GM18517 (cell line): Measurements from ENCODE around the gene MDC1.
"Not testable (repeated sequence)": the region's sequence is repeated elsewhere in the genome, so short reads cannot be mapped to it uniquely, and the experiment has no call there.

ENCODE experiments used
- ATAC-seq: cut with Tn5 transposase; IDR thresholded peaks from one replicate; pipeline ENCODE4 v1.9.1; 2021; ENCODE audit warnings: mild to moderate bottlenecking, moderate library complexity; ENCODE audit not compliant: unreplicated experiment

MDC1 gene

DNA sequence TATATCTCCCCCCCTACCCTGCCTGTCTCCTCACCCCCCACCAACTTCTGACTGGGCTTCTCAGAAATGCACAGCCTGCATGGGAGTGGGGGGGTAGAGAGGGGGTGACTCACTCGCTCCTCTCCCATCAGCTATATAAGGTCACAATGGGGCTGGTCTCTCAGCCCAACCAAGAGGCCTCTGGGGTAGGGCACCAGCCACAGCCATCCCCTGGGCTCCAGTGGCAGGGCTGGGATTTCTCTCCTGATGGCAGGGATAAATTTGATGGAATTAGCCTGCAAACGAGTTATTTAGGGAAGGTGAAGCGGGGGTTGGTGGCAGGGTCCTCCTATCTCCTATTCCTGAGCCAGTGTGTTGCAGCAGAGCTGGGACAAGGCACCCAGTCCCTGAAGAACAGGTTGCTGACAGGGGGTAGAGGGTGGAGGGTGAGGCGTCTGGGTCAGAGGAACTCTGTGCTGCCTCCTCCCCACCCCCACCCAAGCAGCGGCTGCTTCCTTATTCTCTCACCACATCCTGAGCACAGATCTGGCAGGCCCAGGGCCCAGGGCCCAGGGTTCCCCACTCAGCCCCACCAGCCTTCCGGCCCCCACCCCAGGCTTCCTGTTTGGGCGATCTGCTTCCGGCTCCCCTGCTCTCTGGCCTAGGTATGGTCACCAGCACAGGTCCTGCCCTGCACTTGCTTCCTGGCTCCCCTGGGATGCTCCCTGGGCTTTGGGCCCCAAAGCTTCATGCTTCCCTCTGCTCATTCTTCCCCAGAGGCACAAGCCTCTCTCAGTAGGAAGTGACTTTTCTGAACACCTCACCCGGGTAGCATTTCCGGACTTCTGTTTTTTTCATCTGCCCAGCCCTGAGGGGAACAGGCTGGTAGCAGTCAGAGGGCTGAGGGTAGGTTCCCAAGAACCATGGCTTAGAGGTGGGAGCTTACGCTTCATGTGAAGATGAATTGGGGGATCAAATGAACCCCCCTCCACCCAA, 34.7 kb downstream of the MDC1 start:
- ATAC-seq = peak; percentile 36

DNA sequence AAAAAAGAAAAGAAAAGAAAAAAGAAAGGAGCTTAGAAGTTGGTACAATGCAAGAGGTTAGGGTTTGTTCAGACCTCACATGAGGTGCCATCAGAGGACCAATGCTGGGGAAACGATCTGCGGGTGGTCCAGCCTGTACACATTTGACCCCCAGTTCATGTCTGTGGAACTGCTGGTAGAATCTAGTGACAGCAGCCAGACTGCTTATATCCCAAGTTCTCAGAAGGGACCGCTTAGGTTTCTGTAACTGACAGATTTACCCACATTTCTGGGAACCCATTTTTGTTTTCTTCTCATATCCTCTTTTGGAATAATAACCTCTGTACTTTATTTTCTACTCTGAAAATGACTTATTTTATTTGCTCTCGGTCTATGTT, 35.3 kb downstream of the MDC1 start:
- ATAC-seq = no peak

DNA sequence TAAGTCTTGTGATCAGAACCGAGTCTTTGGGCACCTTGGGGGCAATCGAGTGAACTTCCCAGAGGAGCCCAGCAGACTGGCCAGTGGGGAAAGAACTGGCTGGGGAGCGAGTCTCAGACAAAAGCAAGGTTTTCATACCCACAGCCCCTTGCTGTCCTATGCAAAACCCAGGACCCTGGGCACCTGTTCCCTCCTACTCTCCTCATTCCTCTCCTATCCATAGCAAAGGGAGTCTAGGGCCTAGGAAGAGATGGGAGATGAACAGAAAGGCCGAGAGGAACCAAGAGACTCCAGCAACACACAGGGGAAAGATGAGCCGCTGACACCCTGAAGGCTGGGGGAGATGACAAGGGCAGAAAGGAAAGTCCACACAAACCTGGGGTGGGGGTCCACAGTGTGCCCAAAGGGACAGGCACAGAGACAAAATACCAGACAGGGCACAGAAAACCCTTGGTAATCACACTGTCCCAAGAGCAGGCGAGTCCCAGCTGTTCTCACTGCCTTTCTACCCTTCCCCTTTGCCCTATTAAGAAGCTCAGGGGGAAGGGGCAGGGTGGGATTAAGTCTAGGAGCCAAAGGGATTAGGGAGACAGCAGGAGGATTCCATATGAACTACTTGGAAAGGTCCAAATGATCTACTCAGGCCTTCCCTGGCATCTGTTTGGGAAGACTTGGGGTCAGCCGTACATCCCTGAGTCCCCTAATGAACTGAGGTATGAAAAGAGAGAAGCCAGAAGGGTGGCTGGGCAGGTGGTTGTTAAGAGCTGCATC, 37.1 kb downstream of the MDC1 start:
- ATAC-seq = no peak

DNA sequence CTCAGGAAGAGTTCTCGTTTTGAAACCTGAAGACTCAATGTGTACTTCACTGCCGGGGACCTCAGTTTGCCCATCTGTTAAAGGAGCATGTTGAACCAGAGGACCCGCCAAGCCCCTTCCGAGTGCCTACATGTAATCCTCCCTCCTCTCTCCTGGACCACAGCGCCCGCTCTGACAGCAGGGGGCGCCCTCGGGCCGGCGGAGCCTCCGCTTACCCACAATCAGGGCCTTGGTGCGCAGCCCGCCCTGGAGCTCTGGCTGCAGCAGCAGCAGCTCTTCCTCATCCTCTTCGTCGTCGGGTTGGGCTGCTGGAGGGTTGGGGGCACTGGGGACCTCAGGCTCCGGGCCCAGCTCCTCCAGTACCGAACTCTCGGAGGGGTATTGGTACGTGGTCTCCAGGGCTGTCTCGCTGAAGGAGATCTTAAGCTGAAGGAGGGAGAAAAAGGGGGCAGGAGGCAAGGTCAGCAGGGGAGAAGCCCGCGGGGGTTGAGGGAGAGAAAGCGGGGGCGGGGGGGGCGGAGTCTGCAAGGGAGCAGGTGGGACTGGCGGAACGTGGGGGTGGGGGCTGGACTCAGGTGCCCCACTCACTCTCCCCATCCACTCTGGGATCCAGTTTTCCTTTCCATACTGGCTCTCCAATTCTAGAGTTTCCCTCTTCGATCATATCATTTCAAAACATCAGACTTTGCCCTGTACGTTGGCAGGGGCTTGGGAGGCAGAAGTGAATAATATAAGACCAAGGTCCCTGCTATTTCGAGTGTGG, 37.9 kb downstream of the MDC1 start:
- ATAC-seq = peak; percentile 39

DNA sequence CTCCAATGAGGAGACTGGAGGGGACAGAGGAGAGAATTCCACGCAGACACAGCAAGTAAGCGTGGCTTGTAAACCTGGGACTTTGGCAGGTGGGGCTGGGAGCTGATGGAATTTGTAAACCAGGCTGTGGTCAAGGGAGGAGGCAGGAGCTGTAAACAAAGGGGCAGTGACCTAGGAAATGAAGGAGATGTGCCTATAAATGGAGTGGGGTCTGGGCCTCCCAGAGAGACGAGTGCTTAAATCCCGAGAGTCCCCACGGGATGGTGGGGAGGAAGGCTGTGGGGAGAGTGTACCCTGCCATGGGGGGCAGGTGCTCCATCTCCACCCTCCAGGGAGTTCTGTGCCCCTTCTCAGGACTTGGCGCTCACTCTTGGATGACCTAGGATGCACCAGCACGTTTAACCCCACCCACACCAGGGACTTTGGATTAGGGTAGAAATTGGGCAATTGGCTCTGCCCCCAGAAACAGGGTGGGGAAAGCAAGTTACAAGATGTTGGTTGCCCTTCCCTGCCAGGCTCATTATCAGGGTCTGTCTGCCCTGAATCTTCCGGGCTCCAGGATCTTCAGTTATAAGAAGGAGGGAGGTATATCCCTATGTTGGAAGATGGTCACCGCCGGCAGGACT, 40.3 kb downstream of the MDC1 start:
- ATAC-seq = no peak

DNA sequence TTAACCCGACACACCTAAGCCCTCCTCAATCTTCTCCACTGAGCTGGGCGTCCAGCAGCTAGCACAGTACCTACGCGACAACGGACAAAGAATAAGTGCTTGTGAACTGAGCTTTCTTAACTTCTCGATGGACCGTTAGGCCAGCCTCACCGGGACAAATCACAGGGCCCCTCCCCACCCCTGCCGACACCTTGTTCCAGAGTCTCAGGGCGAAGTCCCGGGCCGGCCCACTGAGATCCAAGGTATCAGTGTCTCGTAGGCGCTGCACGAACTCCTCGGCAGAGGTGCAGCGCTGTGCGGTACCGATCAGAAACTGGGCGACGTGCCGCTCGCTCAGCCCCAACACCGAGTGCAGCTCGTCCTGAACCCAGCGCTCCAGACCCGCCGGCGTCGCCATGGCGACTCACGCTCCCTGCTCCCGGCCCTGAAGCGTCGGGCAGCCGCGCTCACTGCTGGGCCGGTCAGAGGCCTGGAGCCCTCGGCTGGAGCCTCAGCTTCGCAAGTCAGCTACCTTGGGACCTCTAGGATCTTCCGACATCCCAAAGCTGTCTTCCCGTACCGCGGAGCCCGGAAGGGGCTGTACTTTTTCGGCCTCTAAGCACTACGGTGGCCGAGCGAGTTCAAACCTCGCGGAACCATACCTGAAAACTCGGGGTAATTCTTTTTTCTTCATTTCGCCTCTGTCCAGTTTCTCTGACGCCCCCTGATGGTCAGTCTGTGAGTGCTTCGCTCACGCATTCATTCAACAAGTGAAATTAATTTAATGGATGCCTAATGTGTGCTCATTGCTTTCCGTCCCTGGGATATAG, 44.4 kb downstream of the MDC1 start, which contains the start of gene DHX16:
Gene DHX16 (minus strand): TSS at position 562 of the 809 bp plus-strand sequence. CDS start 165 bp downstream, at position 397.
- ATAC-seq = peak; percentile 80

DNA sequence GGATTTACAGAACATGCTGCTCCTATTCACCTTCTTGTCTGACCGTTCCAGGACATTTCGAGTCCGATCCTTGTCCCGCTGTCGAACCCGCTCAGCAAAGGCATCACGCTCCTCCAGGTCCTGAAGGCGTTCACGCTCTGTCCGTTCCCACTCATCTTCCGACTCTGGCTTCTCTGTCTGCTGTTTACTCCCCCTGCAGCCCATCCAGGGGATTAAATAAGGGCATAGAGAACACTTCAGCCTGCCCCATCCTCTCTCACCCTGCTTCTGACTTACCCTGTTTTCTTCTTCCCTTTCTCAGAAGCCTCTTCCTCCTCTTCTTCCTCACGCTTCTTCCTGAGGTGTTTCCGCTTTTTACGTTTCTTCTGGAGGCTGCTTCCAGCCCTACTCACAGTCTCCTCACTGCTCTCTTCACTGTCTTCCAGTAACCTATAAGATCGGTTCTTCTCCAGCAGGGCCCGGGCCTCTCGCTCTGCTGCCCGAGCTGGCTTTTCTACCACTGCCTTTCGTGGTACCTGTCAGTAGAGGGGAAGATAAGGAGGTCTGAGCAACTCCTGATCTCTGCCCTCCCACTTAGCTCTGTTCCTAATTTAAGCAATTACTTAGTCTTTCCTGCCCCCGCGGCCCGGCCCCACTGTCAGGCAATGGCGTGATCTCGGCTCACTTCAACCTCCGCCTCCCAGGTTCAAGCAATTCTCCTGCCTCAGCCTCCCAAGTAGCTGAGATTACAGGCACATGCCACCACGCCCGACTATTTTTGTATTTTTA, 46.1 kb downstream of the MDC1 start:
- ATAC-seq = no peak

DNA sequence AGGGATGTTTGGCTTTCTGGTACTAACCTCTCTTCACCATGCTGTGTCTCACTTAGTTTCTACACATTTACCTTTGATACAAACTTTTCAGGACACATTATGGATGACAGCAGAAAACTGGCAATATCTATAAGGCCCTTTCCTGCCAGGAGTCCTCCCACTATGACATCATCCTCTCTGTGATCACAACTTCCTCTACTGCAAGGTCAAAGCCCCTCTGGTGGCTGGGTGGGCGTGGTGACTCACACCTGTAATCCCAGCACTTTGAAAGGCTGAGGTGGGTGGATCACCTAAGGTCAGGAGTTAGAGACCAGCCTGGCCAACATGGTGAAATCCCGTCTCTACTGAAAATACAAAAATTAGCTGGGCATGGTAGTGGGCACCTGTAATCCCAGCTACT, 50.8 kb downstream of the MDC1 start:
- not testable (repeated sequence) for ATAC-seq

DNA sequence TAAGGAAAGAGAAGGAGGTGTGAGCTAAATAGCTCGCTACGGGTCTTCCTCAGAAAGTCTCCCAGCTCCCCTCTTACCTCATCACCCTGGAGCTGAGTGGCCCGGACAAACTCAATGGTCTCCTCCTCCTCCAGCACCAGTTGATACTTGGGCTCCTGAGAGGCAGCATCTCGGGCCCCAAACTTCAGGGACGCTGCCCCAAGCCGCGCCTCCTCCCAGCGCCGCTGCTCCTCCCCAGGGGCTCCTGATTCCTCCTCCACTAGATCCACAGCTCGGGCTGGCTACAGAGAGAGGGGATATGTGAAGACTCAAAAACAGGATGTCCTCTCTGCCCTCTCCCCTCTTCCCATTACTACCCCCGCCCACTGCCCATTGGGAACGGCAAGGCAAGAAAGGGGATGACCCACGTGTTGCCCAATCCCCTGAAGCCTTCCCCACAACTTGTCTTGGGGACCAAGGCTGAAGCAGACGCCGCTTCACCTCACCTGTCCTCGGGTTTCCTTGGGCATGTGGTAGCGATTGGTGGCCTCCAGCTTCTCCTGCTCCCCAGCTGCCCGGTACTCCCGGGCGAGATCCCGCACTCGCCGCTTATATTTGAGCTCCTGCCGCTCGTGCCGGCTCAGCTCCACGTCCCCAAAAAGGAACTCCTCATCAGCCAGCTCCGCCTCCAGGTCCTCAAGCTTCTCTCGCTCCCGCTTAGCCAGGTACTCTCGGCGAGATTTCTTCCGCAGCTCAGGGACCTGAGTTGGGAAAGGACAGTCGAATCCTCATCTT, 51.9 kb downstream of the MDC1 start:
- no peak for ATAC-seq

DNA sequence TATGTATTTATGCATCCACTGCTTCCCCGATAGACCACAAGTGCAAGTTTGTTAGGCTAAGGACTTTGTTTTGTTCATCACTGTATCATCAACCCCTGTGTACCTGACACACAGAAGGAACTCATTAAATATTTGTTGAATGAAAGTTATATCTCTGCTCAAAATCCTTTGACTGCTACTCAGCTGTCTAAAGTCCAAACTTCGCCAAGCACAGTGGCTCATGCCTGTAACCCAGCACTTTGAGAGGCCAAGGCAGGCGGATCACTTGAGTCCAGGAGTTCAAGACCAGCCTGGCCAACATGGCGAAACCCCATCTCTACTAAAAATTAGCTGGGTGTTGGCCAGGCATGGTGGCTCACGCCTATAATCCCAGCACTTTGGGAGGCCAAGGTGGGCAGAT, 59.2 kb downstream of the MDC1 start:
- not testable (repeated sequence) for ATAC-seq

DNA sequence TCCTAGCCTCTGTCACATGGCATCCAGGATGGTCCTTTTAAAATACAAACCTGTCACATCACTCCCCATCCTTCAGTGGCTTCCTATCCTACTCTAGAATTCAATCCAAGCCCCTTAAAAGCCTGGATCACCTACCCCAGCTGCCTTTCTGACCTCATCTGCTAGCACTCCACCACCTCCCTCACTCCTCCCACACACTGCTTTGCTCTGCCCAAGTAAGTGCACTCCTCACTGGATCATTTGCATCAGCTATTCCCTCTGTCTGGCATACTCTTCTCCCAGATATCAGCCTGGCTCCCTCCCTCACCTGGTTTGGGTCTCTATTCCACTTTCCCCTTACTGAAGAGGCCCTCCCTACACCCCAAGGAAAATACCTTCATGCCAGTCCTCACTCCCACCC, 59.6 kb downstream of the MDC1 start:
- no peak for ATAC-seq

DNA sequence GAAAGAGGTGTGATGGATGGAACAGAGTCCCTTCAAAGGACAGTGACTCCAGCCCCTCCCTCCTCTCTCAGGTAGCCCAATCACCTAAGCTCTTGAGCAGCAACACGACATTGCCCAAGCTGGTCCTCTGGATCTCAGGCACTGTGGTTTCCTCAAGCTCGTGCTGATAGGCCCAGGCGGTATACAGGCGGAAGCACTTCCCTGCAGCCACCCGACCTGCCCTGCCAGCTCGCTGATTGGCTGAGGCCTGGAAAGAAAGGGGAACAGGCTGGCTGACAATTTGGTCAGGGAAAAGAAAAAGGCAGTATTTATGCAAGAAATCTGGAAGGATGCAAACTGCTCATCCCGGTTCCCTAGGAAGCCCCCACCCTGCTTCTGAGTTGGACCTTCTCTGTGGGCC, 60.6 kb downstream of the MDC1 start:
- no peak for ATAC-seq

DNA sequence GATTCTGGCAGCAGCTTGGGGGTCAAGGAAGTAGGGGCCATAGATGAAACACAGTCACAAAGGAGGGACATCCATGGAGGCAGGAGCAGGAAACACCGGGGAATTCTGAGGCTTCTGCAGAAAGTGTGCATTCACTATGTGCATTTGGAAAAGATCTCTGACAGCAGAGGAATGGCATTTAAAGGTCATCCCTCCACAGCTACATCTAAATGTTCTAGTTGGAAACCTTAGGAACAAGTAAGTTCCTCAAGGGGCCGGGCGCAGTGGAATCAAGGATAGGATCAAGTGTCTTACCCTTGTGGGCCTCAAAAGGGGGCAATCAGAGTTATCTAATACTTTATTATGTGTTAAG, 61.4 kb downstream of the MDC1 start:
- ATAC-seq = no peak

DNA sequence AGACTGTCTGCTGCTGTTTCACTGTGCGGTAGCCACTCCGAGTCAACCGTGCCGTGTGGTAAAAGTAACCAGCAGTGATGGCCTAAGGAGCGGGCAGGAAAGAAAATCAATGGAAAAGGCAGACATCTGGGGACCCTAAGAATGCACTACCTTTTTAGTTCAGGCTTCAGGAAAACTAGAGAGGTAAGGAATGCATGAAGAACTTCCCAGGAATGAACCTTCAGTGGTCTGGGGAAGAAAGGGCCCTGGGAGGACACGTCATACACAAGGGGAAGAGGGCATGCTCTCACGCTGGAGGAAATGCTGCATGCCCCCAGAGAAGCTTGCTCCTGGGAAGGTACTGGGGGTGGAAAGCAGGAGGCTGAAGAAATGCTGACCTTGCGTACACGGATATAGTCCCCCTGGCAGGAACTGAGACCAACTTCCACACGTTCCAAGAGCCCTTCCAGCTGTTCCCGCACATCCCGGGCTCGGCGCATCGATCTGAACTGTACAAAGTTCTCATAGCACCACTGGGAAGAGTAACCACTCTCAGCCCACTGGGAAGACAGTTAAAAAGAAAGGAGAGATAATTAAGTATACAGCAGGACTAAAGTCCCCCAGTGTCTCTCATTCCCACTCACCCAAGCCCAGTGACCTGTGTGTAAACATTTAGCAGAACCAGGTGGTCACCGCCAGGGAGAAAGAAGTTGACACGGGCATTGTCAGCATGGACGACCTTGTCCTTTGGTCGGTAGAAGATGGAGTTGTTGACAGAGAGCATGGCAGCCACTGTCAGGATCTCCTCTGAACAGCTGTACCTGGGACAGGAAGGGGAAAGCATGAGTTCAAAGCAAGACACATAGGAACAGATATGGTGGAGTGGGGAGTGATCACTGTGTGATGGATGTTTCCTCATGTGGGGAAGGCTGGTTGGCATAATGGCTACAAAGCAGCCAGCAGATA, 62.0 kb downstream of the MDC1 start:
- no peak for ATAC-seq

DNA sequence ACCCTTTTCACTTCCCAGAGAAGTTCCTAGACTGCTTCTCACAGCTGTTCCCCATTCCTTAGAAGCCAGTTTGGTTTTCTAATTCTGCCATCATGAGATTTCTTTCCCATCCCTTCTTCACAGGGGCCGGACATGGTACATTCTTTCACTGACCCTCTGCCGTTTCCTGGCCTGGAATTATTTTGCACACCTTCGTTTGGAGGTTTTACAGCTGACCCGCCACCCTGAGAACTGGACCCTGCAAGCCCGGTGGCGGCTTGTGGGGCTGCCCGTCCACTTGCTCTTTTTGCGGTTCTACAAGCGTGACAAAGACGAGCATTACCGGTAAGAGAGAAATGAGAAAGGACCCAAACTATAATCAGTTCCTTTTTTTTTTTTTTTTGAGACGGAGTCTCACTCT, 65.9 kb downstream of the MDC1 start:
- ATAC-seq = no peak
